GM12878 (cell line): Measurements from ENCODE around the gene RBM26. TPM values are rescaled to one million over a fixed set of nuclear protein-coding genes. Genes with fewer than 3 reads are reported as not detected.

ENCODE experiments used
- ATAC-seq: fragments of 200-7000 bp; cut with Tn5 transposase; 3 replicates; pipeline ENCODE4 v1.9.1; 2020; ENCODE audit warnings: mild to moderate bottlenecking, moderate library complexity
- BruUV-seq: library from RNA; stranded (reverse); fragments of 400-500 nt; replicated peaks from 2 replicates; lab custom pipeline; 2021; lab: Mats Ljungman, UMichigan
- CTCF ChIA-PET: fragments of 300-600 bp; sonication (Branson Sonifier 250); formaldehyde crosslinking; extraction: SDS; loops from one replicate; lab custom pipeline; 2021; ENCODE audit warnings: inconsistent platforms; lab: Yijun Ruan, JAX
- POLR2A ChIA-PET: fragments of 350-600 bp; formaldehyde crosslinking; extraction: SDS; loops from one replicate; lab custom pipeline; 2021; ENCODE audit warnings: inconsistent platforms; lab: Charles Lee
- RAD21 ChIA-PET: fragments of 300-600 bp; sonication (Branson Sonifier 250); formaldehyde crosslinking; loops from one replicate; lab custom pipeline; 2023; ENCODE audit warnings: antibody characterized with exemption; ENCODE audit not compliant: unreplicated experiment; lab: Charles Lee
- SMC1A ChIA-PET: fragments of 300-600 bp; sonication (Branson Sonifier 250); formaldehyde crosslinking; loops from one replicate; lab custom pipeline; 2023; ENCODE audit not compliant: unreplicated experiment, uncharacterized antibody; lab: Charles Lee
- DNase-seq: peaks from one replicate; pipeline ENCODE4 v3.0.0-alpha.2; 2011; ENCODE audit warnings: low read depth, low spot score
- FAIRE-seq: peaks from 3 replicates; lab custom pipeline; 2011; peaks lifted over from hg19 to GRCh38; lab: Jason Lieb, UNC
- H2AFZ ChIP-seq: 2 replicates; pipeline ENCODE4 v1.6.0; 2011; ENCODE audit warnings: low read depth, low read length, control low read depth; ENCODE audit not compliant: control insufficient read depth
- H3K27ac ChIP-seq: 2 replicates; pipeline ENCODE4 v1.5.1; 2011; ENCODE audit warnings: control low read depth; ENCODE audit not compliant: control insufficient read depth, insufficient read depth
- H3K27me3 ChIP-seq, 2 experiments: replicated peaks in 1 of 2; 2 replicates each; pipeline versions ENCODE4 v1.6.0 to v1.6.1; 2011; ENCODE audit warnings: low read length in 1 of 2; ENCODE audit not compliant: control insufficient read depth in 2 of 2, insufficient read depth in 2 of 2
- H3K36me3 ChIP-seq, 2 experiments: 2 replicates each; pipeline ENCODE4 v1.5.1; 2011; ENCODE audit warnings: low read length in 1 of 2; ENCODE audit not compliant: control insufficient read depth in 2 of 2, insufficient read depth in 2 of 2
- H3K4me1 ChIP-seq: 2 replicates; pipeline ENCODE4 v1.6.1; 2011; ENCODE audit warnings: mild to moderate bottlenecking, low read length, moderate library complexity, mixed read lengths; ENCODE audit not compliant: control insufficient read depth, insufficient read depth
- H3K4me2 ChIP-seq: 2 replicates; pipeline ENCODE4 v1.6.0; 2011; ENCODE audit warnings: control low read depth; ENCODE audit not compliant: control insufficient read depth, insufficient read depth
- H3K4me3 ChIP-seq: fragments of 200-600 bp; sonication (generic); 2 replicates; pipeline ENCODE4 v1.5.1; 2016
- H3K79me2 ChIP-seq: 2 replicates; pipeline ENCODE4 v1.6.0; 2011; ENCODE audit warnings: low read length; ENCODE audit not compliant: control insufficient read depth, insufficient read depth
- H3K9ac ChIP-seq: 2 replicates; pipeline ENCODE4 v1.8.0; 2011; ENCODE audit warnings: low read length, control low read depth, mixed read lengths; ENCODE audit not compliant: control insufficient read depth, insufficient read depth
- H3K9me3 ChIP-seq: replicated peaks from 3 replicates; pipeline ENCODE4 v1.5.1; 2011; ENCODE audit warnings: mild to moderate bottlenecking, low read length; ENCODE audit not compliant: control insufficient read depth, insufficient read depth
- H4K20me1 ChIP-seq: 2 replicates; pipeline ENCODE4 v1.6.0; 2011; ENCODE audit not compliant: control insufficient read depth, insufficient read depth
- BRCA1 ChIP-seq: IDR thresholded peaks from 2 replicates; pipeline ENCODE4 v1.6.1; 2011; ENCODE audit warnings: low read depth, low read length, improper control_type of control experiment
- CREM ChIP-seq: IDR thresholded peaks from 2 replicates; pipeline ENCODE4 v1.6.1; 2014; ENCODE audit warnings: antibody characterized with exemption, low read depth
- FOS ChIP-seq: IDR thresholded peaks from 3 replicates; pipeline ENCODE4 v1.6.1; 2011; ENCODE audit warnings: borderline replicate concordance; ENCODE audit not compliant: insufficient read length; ENCODE audit errors: extremely low read depth
- NR2C1 ChIP-seq: fragments of 450-650 bp; IDR thresholded peaks from 2 replicates; pipeline ENCODE4 v1.6.1; 2017; ENCODE audit warnings: antibody characterized with exemption, mild to moderate bottlenecking, moderate library complexity
- POLR2AphosphoS2 ChIP-seq: IDR thresholded peaks from 2 replicates; pipeline ENCODE4 v1.6.1; 2011; ENCODE audit warnings: low read depth, mild to moderate bottlenecking, low read length, improper control_type of control experiment, moderate library complexity
- SREBF1 ChIP-seq: IDR thresholded peaks from 2 replicates; pipeline ENCODE4 v1.6.1; 2012; ENCODE audit warnings: mild to moderate bottlenecking, low read length
- TCF3 ChIP-seq: IDR thresholded peaks from 2 replicates; pipeline ENCODE4 v1.6.1; 2012; ENCODE audit warnings: low read depth, mild to moderate bottlenecking, low read length, borderline replicate concordance; ENCODE audit not compliant: insufficient read depth
- TCF7 ChIP-seq: IDR thresholded peaks from 2 replicates; pipeline ENCODE4 v1.6.1; 2014; ENCODE audit warnings: antibody characterized with exemption, borderline replicate concordance
- WGBS: methylation state at CpG from one replicate; pipeline ENCODE4 v1.1.6; 2016; ENCODE audit warnings: low lambda C conversion rate; ENCODE audit not compliant: insufficient replicate concordance, insufficient coverage; ENCODE audit errors: missing lambda C conversion rate; 5-methylcytosine and 5-hydroxymethylcytosine counted together
- in situ Hi-C: fragments of 300-500 bp; cut with MboI; formaldehyde crosslinking; loops from 9 replicates; pipeline ENCODE4 v1.14.3; 2018; ENCODE audit warnings: mixed read lengths
- intact Hi-C: fragments of 100-400 bp; cut with micrococcal nuclease; formaldehyde crosslinking; loops from one replicate; pipeline ENCODE4 v1.14.2; 2022; ENCODE audit not compliant: unreplicated experiment
- polyA plus RNA-seq, 11 experiments: library from polyadenylated mRNA; depleted of rRNA in 4 of 11; unstranded in 6 of 11; stranded (reverse) in 5 of 11; fragments of >200 nt; fragmentation: Nextera tagmentation in 4 of 11; fragmentation: Illumina TruSeq in 1 of 11; extraction: Ambion mirVana in 4 of 11; extraction: Trizol in 1 of 11; gene quantifications; 1 replicate in 1 of 11; 2 replicates in 10 of 11; pipeline versions ENCODE4 v1.2.1 to v1.2.3, GENCODE V29; 2011 to 2016; ENCODE audit warnings: inconsistent platforms in 2 of 11, missing spikeins in 2 of 11, low read depth in 1 of 11
- total RNA-seq, 4 experiments: library from RNA; depleted of rRNA in 3 of 4; stranded (reverse); fragments of >200 nt in 3 of 4; fragmentation: Illumina TruSeq in 1 of 4; extraction: Trizol in 1 of 4; gene quantifications; 2 replicates each; pipeline versions ENCODE4 v1.2.1 to v1.2.3, GENCODE V29; 2013 to 2021
- TF ChIP-seq, protein P1 (sequence below): IDR thresholded peaks from 2 replicates; pipeline ENCODE4 v1.6.1; 2012; ENCODE audit warnings: low read depth, low read length, improper control_type of control experiment

The RBM26 gene
- total and polyA plus RNA-seq, 10 of the 15 experiments (the other 5 are each of a cell fraction or from before 2014, with no cell fraction given) = 17.6 to 71.3 (median 38.9) TPM

GRCh38 chr13:79365981-79366380 lies 40.1 kb downstream of the RBM26 start:
- no peak for FAIRE-seq
- no peaks in the 10 kb centered on the region for H4K20me1 ChIP-seq
- no peak overlapping the region for H2AFZ ChIP-seq
- intact Hi-C loops = no loop called here
- H3K4me3 ChIP-seq = no peak overlapping the region
- H3K9me3 ChIP-seq = no peaks in the 10 kb centered on the region
- 89% methylated on average over 2 of the region's 2 CpGs for WGBS
- H3K79me2 ChIP-seq = no peaks in the 10 kb centered on the region
- H3K36me3 ChIP-seq = peaks cover 4 to 39% of the 10 kb centered on the region in 2 experiments
- POLR2A ChIA-PET = no interaction called here
- RAD21 ChIA-PET = no interaction called here
- H3K27me3 ChIP-seq = no peaks in the 10 kb centered on the region
- H3K4me1 ChIP-seq = no peaks in the 10 kb centered on the region; the same call in 1 of the 2 replicates
- BruUV-seq = no TSS peak
- H3K4me2 ChIP-seq = no peak overlapping the region
- H3K9ac ChIP-seq = no peak overlapping the region
- DNase-seq = no peak
- TF ChIP-seq NR2C1 = no peak
- no peak for TF ChIP-seq FOS
- TF ChIP-seq, protein P1, sequence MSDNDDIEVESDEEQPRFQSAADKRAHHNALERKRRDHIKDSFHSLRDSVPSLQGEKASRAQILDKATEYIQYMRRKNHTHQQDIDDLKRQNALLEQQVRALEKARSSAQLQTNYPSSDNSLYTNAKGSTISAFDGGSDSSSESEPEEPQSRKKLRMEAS = no peak
- no peak for TF ChIP-seq TCF3
- TF ChIP-seq, all 136 proteins: peak for 0
- ChIA-PET CTCF (no interaction called here), SMC1A (interaction anchor here (1.3 kb wide), 1 partner anchor 37 kb away, joined by 4 read pairs; no protein-coding TSS in a partner anchor)
- in situ Hi-C loops = no loop called here
- no peak for ATAC-seq
- no peak overlapping the region for H3K27ac ChIP-seq

GRCh38 chr13:79361299-79361698 lies 44.8 kb downstream of the RBM26 start:
- ChIA-PET CTCF (interaction anchor here (0.9 to 1.0 kb wide), 2 partner anchors 30 to 31 kb away, joined by 3 to 4 read pairs; no protein-coding TSS in a partner anchor), RAD21 (interaction anchor here (1.9 kb wide), 1 partner anchor 24 kb away, joined by 7 read pairs; no protein-coding TSS in a partner anchor)
- Histone ChIP-seq H4K20me1 (no peaks in the 10 kb centered on the region), H3K4me3 (no peak overlapping the region), H3K27ac (no peak overlapping the region), H3K9me3 (no peaks in the 10 kb centered on the region), H3K79me2 (no peaks in the 10 kb centered on the region; the same call in 1 of the 2 replicates)
- WGBS = 92% methylated on average over 3 of the region's 3 CpGs
- DNase-seq = no peak
- intact Hi-C loops = no loop called here
- TF ChIP-seq CREM (no peak), POLR2AphosphoS2 (no peak), BRCA1 (no peak), TCF7 (no peak), SREBF1 (no peak), NR2C1 (no peak)
- TF ChIP-seq, all 136 proteins: peak for 0
- Histone ChIP-seq H3K4me2 (no peak overlapping the region), H3K36me3 (peaks cover 2 to 32% of the 10 kb centered on the region in 2 experiments), H3K4me1 (no peaks in the 10 kb centered on the region; the same call in 1 of the 2 replicates), H2AFZ (no peak overlapping the region), H3K9ac (no peak overlapping the region), H3K27me3 (no peaks in the 10 kb centered on the region)
- FAIRE-seq (no peak), ATAC-seq (no peak)
- in situ Hi-C loops = no loop called here
- ChIA-PET SMC1A (interaction anchor here (0.7 to 3.5 kb wide), 3 partner anchors 12 to 74 kb away, joined by 3 to 14 read pairs (median 3); no protein-coding TSS in a partner anchor), POLR2A (interaction anchor here (0.6 kb wide), 1 partner anchor 148 kb away, joined by 6 read pairs; no protein-coding TSS in a partner anchor)
- no TSS peak for BruUV-seq
